Measurements from ENCODE around the gene FLOT2.

The FLOT2 gene

DNA sequence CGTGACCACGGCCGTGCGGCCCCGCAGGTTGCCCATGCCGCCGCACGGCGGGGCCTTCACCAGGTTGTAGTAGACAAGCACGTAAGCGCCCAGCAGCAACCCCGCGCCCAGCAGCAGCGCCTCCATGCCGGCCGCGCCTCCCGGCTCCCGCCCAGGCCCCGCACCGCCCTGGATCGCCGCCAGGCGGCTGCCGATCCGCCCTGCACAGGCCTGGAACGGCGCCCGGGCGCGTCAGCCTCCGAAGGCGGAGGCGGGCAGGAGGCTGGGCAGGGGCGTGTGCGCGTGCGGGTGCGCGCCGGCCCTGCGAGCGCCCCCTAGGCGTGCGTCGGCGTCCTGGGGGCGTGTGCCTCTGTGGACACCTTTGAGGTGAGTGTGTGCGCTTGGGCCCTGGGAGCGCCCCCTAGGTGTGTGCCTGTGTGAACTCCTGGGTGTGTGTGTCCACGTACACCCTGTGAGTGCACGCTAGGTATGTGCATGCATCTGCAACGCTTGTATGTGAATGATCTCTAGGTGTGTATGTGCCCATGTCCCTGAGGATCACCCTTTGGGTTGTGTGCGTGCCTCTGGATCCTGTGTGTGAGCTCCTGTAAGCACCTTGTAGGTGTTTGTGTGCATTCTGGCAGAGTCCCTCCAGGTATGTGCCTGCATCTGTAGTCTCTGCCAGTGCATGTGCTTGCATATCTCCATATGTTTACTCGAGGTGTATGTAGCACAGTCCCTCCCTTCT is 5.4 kb upstream of the FLOT2 start, which contains the start of gene DHRS13:
TSS of gene DHRS13 (minus strand) at position 261 of the 727 bp plus-strand sequence. CDS start at position 126, 135 bp downstream.
- Histone ChIP-seq H3K79me1 (ENCODE audit: low read length) (peaks cover 5% of the 10 kb centered on the region), H3K36me3 (ENCODE audit: control insufficient read depth in 1 of 2, insufficient read depth in 2 of 2, low read length in 2 of 2) (peaks cover 23 to 29% of the 10 kb centered on the region in 2 experiments), H4K8ac (ENCODE audit: low read depth, low read length) (peak within 1 kb of the TSS; percentile 77), H3K4me2 (ENCODE audit: low read length) (peak within 1 kb of the TSS; percentile 85), H3K27me3 (ENCODE audit: insufficient read depth, low read length) (no peaks in the 10 kb centered on the region), H3K14ac (ENCODE audit: low read length) (peak within 1 kb of the TSS; percentile 80), H3K79me2 (ENCODE audit: control insufficient read depth, insufficient read depth, low read length, poor library complexity) (peaks cover 7% of the 10 kb centered on the region), H3K9ac (ENCODE audit: low read length) (peak within 1 kb of the TSS; percentile 82), H3K4ac (ENCODE audit: low read depth, low read length) (peak within 1 kb of the TSS; percentile 60), H2AFZ (ENCODE audit: insufficient read depth, low read length, poor library complexity) (peak within 1 kb of the TSS; percentile 77), H3K9me3 (ENCODE audit: insufficient read depth, low read depth, low read length) (peaks cover 4% of the 10 kb centered on the region), H3K4me1 (ENCODE audit: control insufficient read depth in 1 of 2, insufficient read depth in 2 of 2, low read length in 2 of 2) (peaks cover 9 to 11% of the 10 kb centered on the region in 2 experiments), H3K27ac (ENCODE audit: low read depth, low read length) (peak within 1 kb of the TSS; percentile 82), H3K23ac (ENCODE audit: low read length) (no peak within 1 kb of the TSS), H2BK5ac (ENCODE audit: low read depth, low read length, poor library complexity) (peak within 1 kb of the TSS; percentile 74), H2BK12ac (ENCODE audit: low read length) (peak within 1 kb of the TSS; percentile 39), H2BK120ac (ENCODE audit: insufficient read depth, low read length, poor library complexity) (peak within 1 kb of the TSS; percentile 73), H3K4me3 (ENCODE audit: low read depth, low read length) (peak within 1 kb of the TSS; percentile 83), H3K18ac (ENCODE audit: low read length) (peak within 1 kb of the TSS; percentile 87), H4K12ac (ENCODE audit: low read depth, low read length) (peak within 1 kb of the TSS; percentile 76), H2AK5ac (ENCODE audit: low read length) (peak within 1 kb of the TSS; percentile 61), H4K91ac (ENCODE audit: low read depth, low read length) (peak within 1 kb of the TSS; percentile 82)
- no CpG with 5 or more reads among the region's 55 CpGs for WGBS (ENCODE audit: extremely low coverage, insufficient coverage, insufficient read length)
- DNase-seq = peak; percentile 98 to 99

DNA sequence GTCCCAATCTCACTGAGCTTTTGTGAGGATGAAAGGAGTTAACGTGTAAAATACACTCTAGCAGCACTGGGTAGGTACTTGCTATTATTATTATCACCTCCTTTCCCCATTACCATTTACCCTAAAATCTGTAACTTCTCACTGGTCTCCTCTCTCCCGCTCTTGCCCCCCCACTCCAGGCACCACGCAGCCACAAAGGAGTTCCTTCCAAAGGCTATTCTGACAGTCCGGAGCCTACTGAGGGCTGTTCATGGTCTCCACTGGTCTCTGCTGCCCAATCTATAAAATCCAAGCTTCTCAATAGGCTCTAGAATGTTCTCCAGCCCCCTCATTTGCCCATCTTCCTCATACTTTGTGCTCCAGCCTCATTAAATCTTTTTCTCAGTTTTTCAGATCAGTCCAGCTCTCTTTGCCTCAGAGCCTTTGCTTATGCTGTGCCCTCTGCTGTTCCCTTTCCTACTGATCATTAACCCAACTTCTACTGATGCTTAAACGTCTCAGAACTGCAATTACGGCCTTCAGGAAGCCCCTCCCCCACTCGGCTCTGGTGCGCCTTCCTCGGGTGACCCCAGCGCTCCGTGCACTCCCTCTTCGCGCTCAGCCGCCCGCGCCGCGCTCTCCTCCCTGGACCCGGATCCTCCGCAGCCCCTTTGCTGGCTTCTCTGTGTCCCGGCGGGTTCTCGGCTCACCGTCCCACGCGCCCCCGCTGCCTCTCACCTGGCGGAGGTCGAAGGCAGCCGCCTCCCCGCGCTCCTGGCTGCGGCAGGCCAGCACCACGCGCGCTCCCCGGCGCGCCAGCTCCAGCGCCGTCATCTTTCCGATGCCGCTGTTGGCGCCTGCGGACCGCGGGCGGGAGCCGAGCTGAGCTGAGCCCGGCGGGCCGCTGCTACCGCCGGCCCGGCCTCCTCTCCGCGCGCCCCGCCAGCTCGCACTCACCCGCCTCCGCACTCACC is 4.6 kb upstream of the FLOT2 start:
- Histone ChIP-seq H3K18ac (ENCODE audit: low read length) (peak overlapping the region; percentile 87), H3K79me2 (ENCODE audit: control insufficient read depth, insufficient read depth, low read length, poor library complexity) (peaks cover 10% of the 10 kb centered on the region), H2AK5ac (ENCODE audit: low read length) (peak overlapping the region; percentile 61), H3K27me3 (ENCODE audit: insufficient read depth, low read length) (no peaks in the 10 kb centered on the region), H4K8ac (ENCODE audit: low read depth, low read length) (peak overlapping the region; percentile 77), H3K27ac (ENCODE audit: low read depth, low read length) (peak overlapping the region; percentile 82), H3K9me3 (ENCODE audit: insufficient read depth, low read depth, low read length) (peaks cover 4% of the 10 kb centered on the region), H3K4me2 (ENCODE audit: low read length) (peak overlapping the region; percentile 85), H4K91ac (ENCODE audit: low read depth, low read length) (peak overlapping the region; percentile 82), H3K4me1 (ENCODE audit: control insufficient read depth in 1 of 2, insufficient read depth in 2 of 2, low read length in 2 of 2) (peaks cover 9 to 14% of the 10 kb centered on the region in 2 experiments), H2BK12ac (ENCODE audit: low read length) (peak overlapping the region; percentile 39), H3K23ac (ENCODE audit: low read length) (no peak overlapping the region), H3K14ac (ENCODE audit: low read length) (peak overlapping the region; percentile 80), H3K9ac (ENCODE audit: low read length) (peak overlapping the region; percentile 82), H3K36me3 (ENCODE audit: control insufficient read depth in 1 of 2, insufficient read depth in 2 of 2, low read length in 2 of 2) (peaks cover 16 to 24% of the 10 kb centered on the region in 2 experiments), H3K4ac (ENCODE audit: low read depth, low read length) (peak overlapping the region; percentile 60), H2BK5ac (ENCODE audit: low read depth, low read length, poor library complexity) (peak overlapping the region; percentile 74), H2BK120ac (ENCODE audit: insufficient read depth, low read length, poor library complexity) (peak overlapping the region; percentile 73), H4K12ac (ENCODE audit: low read depth, low read length) (peak overlapping the region; percentile 76), H3K4me3 (ENCODE audit: low read depth, low read length) (peak overlapping the region; percentile 83), H3K79me1 (ENCODE audit: low read length) (peaks cover 10% of the 10 kb centered on the region), H2AFZ (ENCODE audit: insufficient read depth, low read length, poor library complexity) (peak overlapping the region; percentile 77)
- DNase-seq = peak in 1 of 2 donors; percentile 69
- WGBS (ENCODE audit: extremely low coverage, insufficient coverage, insufficient read length) = no CpG with 5 or more reads among the region's 62 CpGs

DNA sequence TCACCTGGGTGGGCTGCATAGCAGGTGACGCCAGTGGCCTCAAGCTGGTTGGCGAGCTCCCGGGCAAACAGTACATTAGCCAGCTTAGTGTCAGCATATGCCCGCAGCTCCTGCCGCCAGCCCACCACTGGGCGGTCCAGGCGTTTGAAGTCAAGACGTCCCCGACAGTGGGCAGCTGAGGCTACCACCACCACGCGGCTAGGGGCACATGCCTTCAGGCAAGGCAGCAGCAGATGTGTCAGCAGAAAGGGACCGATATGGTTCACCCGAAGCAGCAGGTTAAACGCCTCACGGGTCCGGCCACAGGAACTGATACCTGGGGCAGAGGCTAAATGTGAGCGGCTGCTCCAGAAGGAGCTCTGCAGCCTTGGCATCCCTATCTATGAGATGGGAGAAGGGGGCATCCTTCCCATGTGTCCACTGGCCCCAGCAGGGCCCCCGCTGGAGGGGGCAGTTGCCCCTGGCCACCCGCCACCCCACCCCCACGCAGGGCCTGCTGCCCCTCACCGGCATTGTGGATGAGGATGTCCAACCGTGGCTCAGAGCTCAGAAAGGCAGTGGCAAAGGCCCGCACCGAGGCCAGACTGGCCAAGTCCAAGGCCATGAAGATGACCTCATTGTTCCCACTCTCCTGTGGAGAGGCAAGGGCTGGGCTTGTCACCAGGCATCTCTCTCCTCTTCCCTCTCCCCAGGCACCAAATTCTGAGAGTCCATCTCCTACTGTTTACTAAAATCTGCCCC is 3.6 kb upstream of the FLOT2 start:
- Histone ChIP-seq H2BK12ac (ENCODE audit: low read length) (no peak overlapping the region), H4K12ac (ENCODE audit: low read depth, low read length) (no peak overlapping the region), H2AK5ac (ENCODE audit: low read length) (no peak overlapping the region), H3K4me3 (ENCODE audit: low read depth, low read length) (no peak overlapping the region), H2AFZ (ENCODE audit: insufficient read depth, low read length, poor library complexity) (no peak overlapping the region), H4K91ac (ENCODE audit: low read depth, low read length) (no peak overlapping the region), H3K27me3 (ENCODE audit: insufficient read depth, low read length) (no peaks in the 10 kb centered on the region), H3K4me2 (ENCODE audit: low read length) (no peak overlapping the region), H3K4me1 (ENCODE audit: control insufficient read depth in 1 of 2, insufficient read depth in 2 of 2, low read length in 2 of 2) (peaks cover 13 to 18% of the 10 kb centered on the region in 2 experiments), H2BK120ac (ENCODE audit: insufficient read depth, low read length, poor library complexity) (no peak overlapping the region), H3K4ac (ENCODE audit: low read depth, low read length) (no peak overlapping the region), H3K27ac (ENCODE audit: low read depth, low read length) (no peak overlapping the region), H2BK5ac (ENCODE audit: low read depth, low read length, poor library complexity) (no peak overlapping the region), H3K9ac (ENCODE audit: low read length) (no peak overlapping the region), H3K9me3 (ENCODE audit: insufficient read depth, low read depth, low read length) (no peaks in the 10 kb centered on the region), H3K79me2 (ENCODE audit: control insufficient read depth, insufficient read depth, low read length, poor library complexity) (peaks cover 14% of the 10 kb centered on the region), H3K79me1 (ENCODE audit: low read length) (peaks cover 13% of the 10 kb centered on the region), H3K18ac (ENCODE audit: low read length) (peak overlapping the region; percentile 41), H3K14ac (ENCODE audit: low read length) (no peak overlapping the region), H3K36me3 (ENCODE audit: control insufficient read depth in 1 of 2, insufficient read depth in 2 of 2, low read length in 2 of 2) (peaks cover 6 to 14% of the 10 kb centered on the region in 2 experiments), H4K8ac (ENCODE audit: low read depth, low read length) (no peak overlapping the region), H3K23ac (ENCODE audit: low read length) (no peak overlapping the region)
- DNase-seq = no peak
- WGBS (ENCODE audit: extremely low coverage, insufficient coverage, insufficient read length) = no CpG with 5 or more reads among the region's 24 CpGs
